Vein endothelial cell (primary cell): ENCODE data around the gene MGME1. TPM values are rescaled to one million over a fixed set of nuclear protein-coding genes. Genes with fewer than 3 reads are reported as not detected.

Experiments used
- small RNA-seq: library from RNA; depleted of rRNA; stranded (forward); fragments of <200 nt; gene quantifications from one replicate; pipeline ENCODE3, GENCODE V24; 2012
- total RNA-seq: library from RNA; depleted of rRNA; stranded (reverse); fragments of >200 nt; gene quantifications from 2 replicates; pipeline ENCODE4 v1.2.3, GENCODE V29; 2012

The MGME1 gene
- 7.5 and 13.9 TPM in 2 replicates for total RNA-seq

GRCh38 chr20:17968366-17969277 is at the start of gene MGME1, which contains the start of gene SNX5:
Gene MGME1, plus strand, starts transcription at chr20:17969018. Its CDS starts 842 bp downstream, at chr20:17969860.
Gene SNX5, minus strand, starts transcription at chr20:17968794. Its CDS starts 369 bp downstream, at chr20:17968425.

Small RNA genes lying within 50 kb of the gene (small RNA-seq; reads per million reads assigned to genes)
- gene SNORD17, result 654 reads per million, percentile 99 among the genes with 10 or more reads in this experiment

Other genes with a start within 250 kb of the MGME1 start
- 106 and 129 TPM in 2 replicates for gene SNX5, start 224 bp upstream of the MGME1 start, total RNA-seq
- not detected in 2 replicates for gene OVOL2, start 88.9 kb downstream of the MGME1 start, total RNA-seq
- 10.8 and 12.3 TPM in 2 replicates for gene KAT14, start 168.8 kb downstream of the MGME1 start, total RNA-seq
- gene PET117, start 168.8 kb downstream of the MGME1 start, total RNA-seq, result 7.8 and 12.2 TPM in 2 replicates